ENCODE measurements around the gene FLNB. TPM values are rescaled to one million over a fixed set of nuclear protein-coding genes. Genes with fewer than 3 reads are reported as not detected.

Gene FLNB
- total and polyA plus RNA-seq, 2 of the 13 experiments (the other 11 are each of a cell fraction or from before 2014, with no cell fraction given), result 106 to 130 TPM

DNA sequence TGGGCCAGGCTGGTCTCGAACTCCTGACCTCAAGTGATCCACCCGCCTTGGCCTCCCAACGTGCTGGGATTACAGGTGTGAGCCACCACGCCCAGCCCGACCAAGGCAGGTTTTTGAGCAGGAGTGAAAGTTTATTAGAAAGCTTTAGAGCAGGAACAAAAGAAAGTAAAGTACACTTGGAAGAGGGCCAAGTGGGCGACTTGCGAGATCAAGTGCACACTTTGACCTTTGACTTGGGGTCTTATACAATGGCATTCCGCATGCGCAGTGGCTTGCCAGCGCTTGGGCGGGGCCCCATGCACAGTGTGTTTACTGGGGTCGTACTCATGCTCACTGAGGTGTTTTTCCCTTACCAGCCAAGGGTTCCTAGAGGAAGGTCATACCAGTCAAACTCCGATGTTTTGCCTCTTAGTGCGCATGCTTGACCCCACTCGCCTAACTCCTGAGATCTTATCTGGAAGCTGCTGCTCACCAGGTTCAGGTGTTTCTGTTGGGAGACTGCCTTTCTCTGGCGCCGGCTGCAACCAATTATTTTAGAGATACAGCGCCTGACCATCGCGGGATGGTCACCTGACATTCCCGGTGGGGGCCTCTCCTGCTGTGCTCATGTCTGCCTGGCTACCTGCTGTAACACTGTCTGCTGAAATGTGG, 46.9 kb upstream of the FLNB start (continued):
- no peak for TF ChIP-seq HNF1A (IDR thresholded peaks at IDR 0.05; ENCODE audit: low read depth)
- peak; percentile 76; the same call in 1 of the 2 replicates for TF ChIP-seq HNF1A (CRISPR knock-in tag; IDR thresholded peaks at IDR 0.05; ENCODE audit: borderline replicate concordance)
- no peak for TF ChIP-seq SMARCC2 (IDR thresholded peaks at IDR 0.05)
- no peak for TF ChIP-seq U2AF2 (IDR thresholded peaks at IDR 0.05; ENCODE audit: low read depth, low read length)
- no peak for TF ChIP-seq ZNF224 (CRISPR knock-in tag; IDR thresholded peaks at IDR 0.05)
- no peak for TF ChIP-seq TCF12 (IDR thresholded peaks at IDR 0.05)
- no peak for TF ChIP-seq TCF12 (CRISPR knock-in tag; IDR thresholded peaks at IDR 0.05)
- TF ChIP-seq ZNF230 (CRISPR knock-in tag; IDR thresholded peaks at IDR 0.05), result peak; percentile 69; the same call in 1 of the 2 replicates
- TF ChIP-seq ZBTB4 (CRISPR knock-in tag; IDR thresholded peaks at IDR 0.05; ENCODE audit: borderline replicate concordance), result peak; percentile 93; the same call in 1 of the 2 replicates
- TF ChIP-seq BRD4 (CRISPR knock-in tag; IDR thresholded peaks at IDR 0.05), result no peak
- no peak for TF ChIP-seq ZNF282 (IDR thresholded peaks at IDR 0.05; ENCODE audit: partially characterized antibody)
- peak; percentile 44; the same call in 1 of the 2 replicates for TF ChIP-seq GATA4 (IDR thresholded peaks at IDR 0.05; ENCODE audit: borderline replicate concordance, low read depth)
- peak; percentile 57 for TF ChIP-seq KDM2A (CRISPR knock-in tag; IDR thresholded peaks at IDR 0.05; ENCODE audit: borderline replicate concordance, low read depth)
- TF ChIP-seq MAZ (IDR thresholded peaks at IDR 0.05; ENCODE audit: borderline replicate concordance, low read depth, low read length), result peak; percentile 43; the same call in 1 of the 2 replicates
- 0 out of 2 replicates have a peak, but pooled peaks have one; percentile 56 for TF ChIP-seq MAZ (CRISPR knock-in tag; IDR thresholded peaks at IDR 0.05; ENCODE audit: low read depth)
- no peak; the same call in 1 of the 2 replicates for TF ChIP-seq POGZ (CRISPR knock-in tag; IDR thresholded peaks at IDR 0.05)
- TF ChIP-seq, protein P1, sequence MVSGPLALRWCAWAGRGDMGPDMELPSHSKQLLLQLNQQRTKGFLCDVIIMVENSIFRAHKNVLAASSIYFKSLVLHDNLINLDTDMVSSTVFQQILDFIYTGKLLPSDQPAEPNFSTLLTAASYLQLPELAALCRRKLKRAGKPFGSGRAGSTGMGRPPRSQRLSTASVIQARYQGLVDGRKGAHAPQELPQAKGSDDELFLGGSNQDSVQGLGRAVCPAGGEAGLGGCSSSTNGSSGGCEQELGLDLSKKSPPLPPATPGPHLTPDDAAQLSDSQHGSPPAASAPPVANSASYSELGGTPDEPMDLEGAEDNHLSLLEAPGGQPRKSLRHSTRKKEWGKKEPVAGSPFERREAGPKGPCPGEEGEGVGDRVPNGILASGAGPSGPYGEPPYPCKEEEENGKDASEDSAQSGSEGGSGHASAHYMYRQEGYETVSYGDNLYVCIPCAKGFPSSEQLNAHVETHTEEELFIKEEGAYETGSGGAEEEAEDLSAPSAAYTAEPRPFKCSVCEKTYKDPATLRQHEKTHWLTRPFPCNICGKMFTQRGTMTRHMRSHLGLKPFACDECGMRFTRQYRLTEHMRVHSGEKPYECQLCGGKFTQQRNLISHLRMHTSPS (CRISPR knock-in tag; IDR thresholded peaks at IDR 0.05; ENCODE audit: low read depth), result peak; percentile 30; the same call in 1 of the 2 replicates
- peak; percentile 76 for TF ChIP-seq ZNF503 (CRISPR knock-in tag; IDR thresholded peaks at IDR 0.05)
